Breast epithelium (tissue), 3 donors: ENCODE measurements around the gene GCH1.

Experiments
- POLR2A ChIP-seq: fragments of 450-650 bp; IDR thresholded peaks from one replicate; pipeline ENCODE4 v1.6.1; 2016; ENCODE audit warnings: antibody characterized with exemption, mild to moderate bottlenecking, moderate library complexity
- POLR2AphosphoS5 ChIP-seq, 3 donors: sonication (generic); formaldehyde crosslinking; IDR thresholded peaks; one replicate each; pipeline ENCODE4 v1.6.1; 2017; ENCODE audit warnings: antibody characterized with exemption in 3 of 3
- TF ChIP-seq, protein P1 (sequence below), 3 donors: fragments of 450-650 bp; IDR thresholded peaks; one replicate each; pipeline ENCODE4 v1.5.1; 2016 to 2017; ENCODE audit warnings: antibody characterized with exemption in 3 of 3, mild to moderate bottlenecking in 3 of 3, moderate library complexity in 3 of 3

DNA sequence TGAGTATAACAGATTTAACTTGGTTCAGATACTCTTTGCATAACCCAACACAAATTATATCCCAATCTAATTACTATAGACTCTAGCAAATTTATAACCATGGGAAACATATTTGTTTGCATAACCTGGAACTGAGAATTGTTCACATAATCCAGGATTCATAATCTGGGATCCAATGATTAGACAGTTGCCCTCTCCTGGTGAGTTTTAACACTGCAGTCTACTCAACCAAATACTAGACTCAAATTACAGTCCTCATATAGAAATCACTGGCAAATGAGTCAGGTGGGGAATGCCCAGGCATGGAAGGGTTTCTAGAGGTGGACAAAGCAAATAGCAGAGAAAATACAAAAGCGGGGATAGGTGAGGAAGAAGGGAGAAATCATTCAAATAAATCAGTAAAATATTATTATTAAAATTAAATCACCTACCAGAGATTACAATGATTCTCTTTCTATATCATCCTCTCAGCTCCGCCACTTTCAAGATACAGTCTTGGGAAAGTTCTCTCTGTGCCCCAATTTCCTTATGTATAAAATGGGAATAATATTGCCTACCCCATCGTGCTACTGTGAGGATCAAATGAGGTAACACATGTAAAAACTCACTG, 9.4 kb downstream of the GCH1 start:
- TF ChIP-seq POLR2A (no peak), POLR2AphosphoS5 (IDR thresholded peaks at IDR 0.05) (no peak)
- TF ChIP-seq, protein P1, sequence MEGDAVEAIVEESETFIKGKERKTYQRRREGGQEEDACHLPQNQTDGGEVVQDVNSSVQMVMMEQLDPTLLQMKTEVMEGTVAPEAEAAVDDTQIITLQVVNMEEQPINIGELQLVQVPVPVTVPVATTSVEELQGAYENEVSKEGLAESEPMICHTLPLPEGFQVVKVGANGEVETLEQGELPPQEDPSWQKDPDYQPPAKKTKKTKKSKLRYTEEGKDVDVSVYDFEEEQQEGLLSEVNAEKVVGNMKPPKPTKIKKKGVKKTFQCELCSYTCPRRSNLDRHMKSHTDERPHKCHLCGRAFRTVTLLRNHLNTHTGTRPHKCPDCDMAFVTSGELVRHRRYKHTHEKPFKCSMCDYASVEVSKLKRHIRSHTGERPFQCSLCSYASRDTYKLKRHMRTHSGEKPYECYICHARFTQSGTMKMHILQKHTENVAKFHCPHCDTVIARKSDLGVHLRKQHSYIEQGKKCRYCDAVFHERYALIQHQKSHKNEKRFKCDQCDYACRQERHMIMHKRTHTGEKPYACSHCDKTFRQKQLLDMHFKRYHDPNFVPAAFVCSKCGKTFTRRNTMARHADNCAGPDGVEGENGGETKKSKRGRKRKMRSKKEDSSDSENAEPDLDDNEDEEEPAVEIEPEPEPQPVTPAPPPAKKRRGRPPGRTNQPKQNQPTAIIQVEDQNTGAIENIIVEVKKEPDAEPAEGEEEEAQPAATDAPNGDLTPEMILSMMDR (IDR thresholded peaks at IDR 0.05) = peak; percentile 73 to 80 (median 73)
